Hepatocyte (in vitro differentiated cells): Measurements from ENCODE around the gene PRKG1. TPM values are rescaled to one million over a fixed set of nuclear protein-coding genes. Genes with fewer than 3 reads are reported as not detected.

ENCODE experiments used
- DNase-seq: peaks from one replicate; pipeline ENCODE4 v3.0.0-alpha.2; 2016; ENCODE audit warnings: low spot score
- H2AFZ ChIP-seq: fragments of 200-600 bp; sonication (generic); 2 replicates; pipeline ENCODE4 v1.6.0; 2016; ENCODE audit warnings: antibody characterized with exemption, mild to moderate bottlenecking
- H3K27ac ChIP-seq: fragments of 200-600 bp; sonication (generic); 2 replicates; pipeline ENCODE4 v1.5.1; 2016; ENCODE audit warnings: mild to moderate bottlenecking
- H3K27me3 ChIP-seq: fragments of 200-600 bp; sonication (generic); 2 replicates; pipeline ENCODE4 v1.6.1; 2016
- H3K36me3 ChIP-seq: fragments of 200-600 bp; sonication (generic); replicated peaks from 2 replicates; pipeline ENCODE4 v1.5.1; 2016; ENCODE audit warnings: low read depth; ENCODE audit not compliant: insufficient read depth
- H3K4me1 ChIP-seq: fragments of 200-600 bp; sonication (generic); 2 replicates; pipeline ENCODE4 v1.5.1; 2016; ENCODE audit warnings: mild to moderate bottlenecking, moderate library complexity; ENCODE audit not compliant: insufficient read depth
- H3K4me2 ChIP-seq: fragments of 200-600 bp; sonication (generic); 2 replicates; pipeline ENCODE4 v1.6.0; 2016
- H3K4me3 ChIP-seq: fragments of 200-600 bp; sonication (generic); 2 replicates; pipeline ENCODE4 v1.5.1; 2016; ENCODE audit warnings: mild to moderate bottlenecking
- H3K79me2 ChIP-seq: fragments of 200-600 bp; sonication (generic); 2 replicates; pipeline ENCODE4 v1.6.0; 2017; ENCODE audit warnings: mild to moderate bottlenecking
- H3K9me2 ChIP-seq: fragments of 200-600 bp; sonication (generic); replicated peaks from 2 replicates; pipeline ENCODE4 v1.6.0; 2017; ENCODE audit warnings: mild to moderate bottlenecking; ENCODE audit not compliant: insufficient read depth
- H3K9me3 ChIP-seq: fragments of 200-600 bp; sonication (generic); 2 replicates; pipeline ENCODE4 v1.5.1; 2016; ENCODE audit warnings: low read depth, mild to moderate bottlenecking
- H4K20me1 ChIP-seq: fragments of 200-600 bp; sonication (generic); 2 replicates; pipeline ENCODE4 v1.6.0; 2016; ENCODE audit warnings: mild to moderate bottlenecking; ENCODE audit not compliant: insufficient read depth, poor library complexity, severe bottlenecking
- CTCF ChIP-seq: fragments of 200-600 bp; sonication (generic); IDR thresholded peaks from 2 replicates; pipeline ENCODE4 v1.5.1; 2016; ENCODE audit warnings: antibody characterized with exemption, mild to moderate bottlenecking; ENCODE audit not compliant: poor library complexity
- EZH2 ChIP-seq: fragments of 200-600 bp; sonication (generic); IDR thresholded peaks from 2 replicates; pipeline ENCODE4 v1.6.1; 2016; ENCODE audit warnings: antibody characterized with exemption, mild to moderate bottlenecking, borderline replicate concordance
- EZH2phosphoT487 ChIP-seq: fragments of 200-600 bp; sonication (generic); IDR thresholded peaks from one replicate; pipeline ENCODE4 v1.6.1; 2018; ENCODE audit warnings: antibody characterized with exemption, mild to moderate bottlenecking, low read depth, moderate library complexity; ENCODE audit not compliant: unreplicated experiment, severe bottlenecking
- WGBS: methylation state at CpG from one replicate; pipeline ENCODE4 v1.1.6; 2016; ENCODE audit warnings: low lambda C conversion rate; ENCODE audit errors: missing lambda C conversion rate; 5-methylcytosine and 5-hydroxymethylcytosine counted together
- polyA plus RNA-seq: library from polyadenylated mRNA; unstranded; fragments of >200 nt; fragmentation: Nextera tagmentation; extraction: Ambion mirVana; gene quantifications from 2 replicates; pipeline ENCODE4 v1.2.1, GENCODE V29; 2016
- total RNA-seq: library from RNA; depleted of rRNA; stranded (reverse); fragments of >200 nt; gene quantifications from 2 replicates; pipeline ENCODE4 v1.2.3, GENCODE V29; 2014

The PRKG1 gene
- total and polyA plus RNA-seq, 2 experiments from 2014 or later, result 4.0 to 8.1 TPM

GRCh38 chr10:51588984-51589383, 514.7 kb downstream of the PRKG1 start:
- Histone ChIP-seq H2AFZ (no peak overlapping the region), H3K4me2 (no peak overlapping the region), H3K36me3 (no peaks in the 10 kb centered on the region), H3K9me2 (no peaks in the 10 kb centered on the region), H3K4me3 (no peak overlapping the region), H3K9me3 (no peaks in the 10 kb centered on the region), H3K79me2 (no peaks in the 10 kb centered on the region), H3K27ac (no peak overlapping the region), H3K27me3 (no peaks in the 10 kb centered on the region), H3K4me1 (no peaks in the 10 kb centered on the region), H4K20me1 (no peaks in the 10 kb centered on the region)
- 82% methylated on average over 1 of the region's 1 CpG for WGBS
- no peak for TF ChIP-seq CTCF
- TF ChIP-seq EZH2, result no peak
- no peak for TF ChIP-seq EZH2phosphoT487
- DNase-seq, result no peak

- no peaks in the 10 kb centered on the region for H3K79me2 ChIP-seq
- H3K4me3 ChIP-seq, result no peak overlapping the region
- no peaks in the 10 kb centered on the region for H3K9me3 ChIP-seq
- no peak for DNase-seq
- H2AFZ ChIP-seq, result no peak overlapping the region
- 76% methylated on average over 2 of the region's 2 CpGs for WGBS
- TF ChIP-seq EZH2phosphoT487 (no peak), EZH2 (no peak), CTCF (no peak)
- no peaks in the 10 kb centered on the region for H3K27me3 ChIP-seq
- H3K27ac ChIP-seq, result no peak overlapping the region
- H4K20me1 ChIP-seq, result no peaks in the 10 kb centered on the region
- no peaks in the 10 kb centered on the region for H3K9me2 ChIP-seq
- H3K36me3 ChIP-seq, result no peaks in the 10 kb centered on the region
- no peak overlapping the region for H3K4me2 ChIP-seq
- no peaks in the 10 kb centered on the region for H3K4me1 ChIP-seq
Observed at GRCh38 chr10:51590818-51591217, 516.5 kb downstream of the PRKG1 start.

GRCh38 chr10:51596695-51597094, 522.4 kb downstream of the PRKG1 start:
- TF ChIP-seq EZH2phosphoT487 (no peak), CTCF (no peak), EZH2 (no peak)
- H3K36me3 ChIP-seq, result no peaks in the 10 kb centered on the region
- H3K27ac ChIP-seq, result no peak overlapping the region
- no peaks in the 10 kb centered on the region for H3K79me2 ChIP-seq
- no peaks in the 10 kb centered on the region for H3K27me3 ChIP-seq
- H3K4me3 ChIP-seq, result no peak overlapping the region
- WGBS, result 81% methylated on average over 3 of the region's 3 CpGs
- H3K4me1 ChIP-seq, result no peaks in the 10 kb centered on the region
- H4K20me1 ChIP-seq, result no peaks in the 10 kb centered on the region
- no peak overlapping the region for H2AFZ ChIP-seq
- no peak overlapping the region for H3K4me2 ChIP-seq
- H3K9me3 ChIP-seq, result no peaks in the 10 kb centered on the region
- H3K9me2 ChIP-seq, result no peaks in the 10 kb centered on the region
- no peak for DNase-seq

- TF ChIP-seq EZH2phosphoT487 (no peak), CTCF (no peak), EZH2 (no peak)
- Histone ChIP-seq H3K4me2 (no peak overlapping the region), H2AFZ (no peak overlapping the region), H3K79me2 (no peaks in the 10 kb centered on the region), H3K27me3 (no peaks in the 10 kb centered on the region), H3K4me1 (no peaks in the 10 kb centered on the region), H3K36me3 (no peaks in the 10 kb centered on the region), H3K9me3 (no peaks in the 10 kb centered on the region), H3K4me3 (no peak overlapping the region), H3K9me2 (no peaks in the 10 kb centered on the region), H3K27ac (no peak overlapping the region), H4K20me1 (no peaks in the 10 kb centered on the region)
- DNase-seq, result no peak
- 78% methylated on average over 1 of the region's 1 CpG for WGBS
Observed at GRCh38 chr10:51599647-51600046, 525.4 kb downstream of the PRKG1 start.
